ENCODE results near the gene VTN. TPM values are rescaled to one million over a fixed set of nuclear protein-coding genes. Genes with fewer than 3 reads are reported as not detected.

The VTN gene
- total and polyA plus RNA-seq, 2 donors (not counting 3 experiments of a cell fraction or from before 2014, with no cell fraction given), result 1.1 TPM; not detected in 1

DNA sequence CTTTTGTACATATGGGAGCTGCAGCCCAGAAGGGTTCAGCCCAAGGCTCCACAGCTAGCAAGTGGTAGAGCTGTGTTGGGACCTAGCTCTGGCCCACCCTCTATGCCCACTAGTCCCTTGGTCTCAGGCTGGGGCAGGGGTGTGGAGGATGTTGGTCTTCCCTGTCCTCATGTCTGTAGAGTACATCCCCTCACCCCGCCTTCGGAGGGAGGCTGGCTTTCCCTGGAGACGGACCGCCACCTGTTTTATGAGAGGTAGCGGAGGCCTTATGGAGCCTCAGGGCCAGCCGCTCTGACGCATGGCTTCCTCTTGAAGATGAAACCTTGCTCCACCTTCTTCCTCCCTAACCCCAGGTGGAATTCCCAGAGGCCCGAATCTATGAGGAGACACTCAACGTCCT is 26.1 kb downstream of the VTN start:
- TF ChIP-seq, protein P1, sequence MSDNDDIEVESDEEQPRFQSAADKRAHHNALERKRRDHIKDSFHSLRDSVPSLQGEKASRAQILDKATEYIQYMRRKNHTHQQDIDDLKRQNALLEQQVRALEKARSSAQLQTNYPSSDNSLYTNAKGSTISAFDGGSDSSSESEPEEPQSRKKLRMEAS (IDR thresholded peaks at IDR 0.05; ENCODE audit: insufficient read depth, insufficient read length), result no peak
- no peak for TF ChIP-seq FOS (IDR thresholded peaks at IDR 0.05; ENCODE audit: borderline replicate concordance, insufficient read depth, low read length)
- TF ChIP-seq EZH2 (IDR thresholded peaks at IDR 0.05; ENCODE audit: borderline replicate concordance, low read depth, low read length, severe bottlenecking), result no peak
- no peak for TF ChIP-seq GATA2 (IDR thresholded peaks at IDR 0.05; ENCODE audit: insufficient read depth, insufficient read length, low read depth, low read length)
- no peak for TF ChIP-seq MYC (IDR thresholded peaks at IDR 0.05; ENCODE audit: low read depth, low read length)
- TF ChIP-seq, protein P2, sequence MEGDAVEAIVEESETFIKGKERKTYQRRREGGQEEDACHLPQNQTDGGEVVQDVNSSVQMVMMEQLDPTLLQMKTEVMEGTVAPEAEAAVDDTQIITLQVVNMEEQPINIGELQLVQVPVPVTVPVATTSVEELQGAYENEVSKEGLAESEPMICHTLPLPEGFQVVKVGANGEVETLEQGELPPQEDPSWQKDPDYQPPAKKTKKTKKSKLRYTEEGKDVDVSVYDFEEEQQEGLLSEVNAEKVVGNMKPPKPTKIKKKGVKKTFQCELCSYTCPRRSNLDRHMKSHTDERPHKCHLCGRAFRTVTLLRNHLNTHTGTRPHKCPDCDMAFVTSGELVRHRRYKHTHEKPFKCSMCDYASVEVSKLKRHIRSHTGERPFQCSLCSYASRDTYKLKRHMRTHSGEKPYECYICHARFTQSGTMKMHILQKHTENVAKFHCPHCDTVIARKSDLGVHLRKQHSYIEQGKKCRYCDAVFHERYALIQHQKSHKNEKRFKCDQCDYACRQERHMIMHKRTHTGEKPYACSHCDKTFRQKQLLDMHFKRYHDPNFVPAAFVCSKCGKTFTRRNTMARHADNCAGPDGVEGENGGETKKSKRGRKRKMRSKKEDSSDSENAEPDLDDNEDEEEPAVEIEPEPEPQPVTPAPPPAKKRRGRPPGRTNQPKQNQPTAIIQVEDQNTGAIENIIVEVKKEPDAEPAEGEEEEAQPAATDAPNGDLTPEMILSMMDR (IDR thresholded peaks at IDR 0.05; ENCODE audit: extremely low read depth in 1 of 2, insufficient read depth in 1 of 2, low read depth in 1 of 2, low read length in 2 of 2), result no peak
- TF ChIP-seq JUN (IDR thresholded peaks at IDR 0.05; ENCODE audit: borderline replicate concordance, insufficient read depth, insufficient read length, low read depth), result no peak
- TF ChIP-seq POLR2A (IDR thresholded peaks at IDR 0.05; ENCODE audit: low read depth, low read length), result no peak
- no peak for TF ChIP-seq POLR2AphosphoS5 (IDR thresholded peaks at IDR 0.05; ENCODE audit: insufficient read depth, low read depth, low read length)
- no TSS peak for BruUV-seq (replicated peaks)
- intact Hi-C loops (cut with micrococcal nuclease) (no loop called here), dilution Hi-C loops (cut with MboI; ENCODE audit: extremely low pct_ligation_motif_present, low sequenced_read_pairs) (no loop called here)
- POLR2A ChIA-PET, result no interaction called here
- H3K4me2 ChIP-seq (ENCODE audit: insufficient read depth, low read length), result no peak overlapping the region
- H3K79me2 ChIP-seq (ENCODE audit: control insufficient read depth, insufficient read depth, low read length), result peaks cover 12% of the 10 kb centered on the region
- H3K9me3 ChIP-seq (replicated peaks; ENCODE audit: control insufficient read depth, insufficient read depth, low read length), result no peaks in the 10 kb centered on the region
- no peaks in the 10 kb centered on the region for H4K20me1 ChIP-seq (replicated peaks; ENCODE audit: control insufficient read depth, extremely low read depth, insufficient read depth, low read length)
- H3K4me1 ChIP-seq (ENCODE audit: control insufficient read depth, extremely low read depth, insufficient read depth, low read length), result peaks cover 36% of the 10 kb centered on the region
- FAIRE-seq (no peak), DNase-seq (ENCODE audit: low read depth, low spot score) (no peak)
- no peak overlapping the region for H3K27ac ChIP-seq (ENCODE audit: insufficient read depth, low read depth, low read length)
- no peak overlapping the region for H3K4me3 ChIP-seq (replicated peaks in 1 of 3; ENCODE audit: insufficient read depth in 1 of 3, low read depth in 1 of 3, low read length in 3 of 3)
- H3K9me1 ChIP-seq (replicated peaks; ENCODE audit: control insufficient read depth, extremely low read depth, insufficient read depth, low read length), result no peaks in the 10 kb centered on the region
- no peak overlapping the region for H3K9ac ChIP-seq (replicated peaks; ENCODE audit: extremely low read depth, insufficient read depth, low read length)
- peaks cover 29 to 53% of the 10 kb centered on the region in 2 experiments for H3K36me3 ChIP-seq (ENCODE audit: control insufficient read depth in 2 of 2, extremely low read depth in 1 of 2, insufficient read depth in 2 of 2, low read length in 2 of 2)
- no peaks in the 10 kb centered on the region for H3K27me3 ChIP-seq (ENCODE audit: control insufficient read depth in 2 of 2, insufficient read depth in 2 of 2, low read length in 2 of 2)
- CTCF ChIA-PET, result interaction anchor here (3.9 kb wide), 1 partner anchor 8 kb away, joined by 31 read pairs; the partner anchor contains the start of genes IFT20 and TNFAIP1
- H2AFZ ChIP-seq (ENCODE audit: low read depth, low read length), result no peak overlapping the region

Measured in endothelial cell of umbilical vein (primary cell).